HCT116 (cell line): ENCODE results near the gene ZNG1F.
"Not testable (repeated sequence)": the region's sequence is repeated elsewhere in the genome, so short reads cannot be mapped to it uniquely, and the experiment has no call there.

ENCODE experiments used
- CBX3 ChIP-seq: IDR thresholded peaks from 2 replicates; pipeline ENCODE4 v1.6.1; 2012; ENCODE audit warnings: low read depth
- CTCF ChIP-seq, 3 experiments: fragments of 200-600 bp in 1 of 3; sonication (generic) in 1 of 3; IDR thresholded peaks in 2 of 3; conservative IDR thresholded peaks in 1 of 3; 2 replicates each; pipeline ENCODE4 v1.5.1; 2012 to 2017; ENCODE audit warnings: low read depth in 2 of 3, low read length in 2 of 3, antibody characterized with exemption in 1 of 3, borderline replicate concordance in 1 of 3, control low read depth in 1 of 3, mild to moderate bottlenecking in 1 of 3, mixed read lengths in 1 of 3, mixed run types in 1 of 3, moderate library complexity in 1 of 3; ENCODE audit not compliant: insufficient read depth in 1 of 3
- EGR1 ChIP-seq: IDR thresholded peaks from 2 replicates; pipeline ENCODE4 v1.6.1; 2012; ENCODE audit warnings: low read depth
- EZH2 ChIP-seq: fragments of 200-600 bp; sonication (generic); IDR thresholded peaks from 2 replicates; pipeline ENCODE4 v1.6.1; 2017; ENCODE audit warnings: antibody characterized with exemption, mixed run types
- EZH2phosphoT487 ChIP-seq: fragments of 200-600 bp; IDR thresholded peaks from 2 replicates; pipeline ENCODE4 v1.6.1; 2018; ENCODE audit warnings: antibody characterized with exemption, borderline replicate concordance
- MAX ChIP-seq: IDR thresholded peaks from 2 replicates; pipeline ENCODE4 v1.6.1; 2012
- POLR2A ChIP-seq: IDR thresholded peaks from 2 replicates; pipeline ENCODE4 v1.7.0; 2011; ENCODE audit warnings: borderline replicate concordance; ENCODE audit not compliant: insufficient read depth, insufficient read length; ENCODE audit errors: extremely low read depth
- POLR2AphosphoS5 ChIP-seq: IDR thresholded peaks from 2 replicates; pipeline ENCODE4 v1.6.1; 2011; ENCODE audit warnings: mild to moderate bottlenecking, low read depth, low read length, moderate library complexity
- RAD21 ChIP-seq: IDR thresholded peaks from 2 replicates; pipeline ENCODE4 v1.6.1; 2012; ENCODE audit warnings: low read depth, mild to moderate bottlenecking
- REST ChIP-seq: IDR thresholded peaks from 2 replicates; pipeline ENCODE4 v1.6.1; 2012; ENCODE audit warnings: low read depth
- SIN3A ChIP-seq: IDR thresholded peaks from 2 replicates; pipeline ENCODE4 v1.6.1; 2012; ENCODE audit warnings: low read depth
- SP1 ChIP-seq: IDR thresholded peaks from 2 replicates; pipeline ENCODE4 v1.6.1; 2012; ENCODE audit warnings: low read depth
- SRF ChIP-seq: IDR thresholded peaks from 2 replicates; pipeline ENCODE4 v1.6.1; 2012; ENCODE audit warnings: low read depth
- TF ChIP-seq, protein P1 (sequence below): IDR thresholded peaks from 2 replicates; pipeline ENCODE4 v1.6.1; 2011; ENCODE audit warnings: mild to moderate bottlenecking, low read length, moderate library complexity; ENCODE audit not compliant: insufficient replicate concordance; ENCODE audit errors: extremely low read depth

GRCh38 chr9:41095060-41095459, 94.1 kb downstream of the ZNG1F start:
- TF ChIP-seq POLR2AphosphoS5; SIN3A; CTCF (IDR thresholded peaks at IDR 0.05 in 2 of 3, conservative IDR thresholded peaks at IDR 0.05 in 1 of 3; ENCODE audit: borderline replicate concordance in 1 of 3, insufficient read depth in 1 of 3, low read depth in 2 of 3, low read length in 2 of 3); EZH2; REST; SRF; RAD21; EZH2phosphoT487; CBX3; EGR1; MAX; POLR2A; SP1: not testable (repeated sequence)
- TF ChIP-seq, protein P1, sequence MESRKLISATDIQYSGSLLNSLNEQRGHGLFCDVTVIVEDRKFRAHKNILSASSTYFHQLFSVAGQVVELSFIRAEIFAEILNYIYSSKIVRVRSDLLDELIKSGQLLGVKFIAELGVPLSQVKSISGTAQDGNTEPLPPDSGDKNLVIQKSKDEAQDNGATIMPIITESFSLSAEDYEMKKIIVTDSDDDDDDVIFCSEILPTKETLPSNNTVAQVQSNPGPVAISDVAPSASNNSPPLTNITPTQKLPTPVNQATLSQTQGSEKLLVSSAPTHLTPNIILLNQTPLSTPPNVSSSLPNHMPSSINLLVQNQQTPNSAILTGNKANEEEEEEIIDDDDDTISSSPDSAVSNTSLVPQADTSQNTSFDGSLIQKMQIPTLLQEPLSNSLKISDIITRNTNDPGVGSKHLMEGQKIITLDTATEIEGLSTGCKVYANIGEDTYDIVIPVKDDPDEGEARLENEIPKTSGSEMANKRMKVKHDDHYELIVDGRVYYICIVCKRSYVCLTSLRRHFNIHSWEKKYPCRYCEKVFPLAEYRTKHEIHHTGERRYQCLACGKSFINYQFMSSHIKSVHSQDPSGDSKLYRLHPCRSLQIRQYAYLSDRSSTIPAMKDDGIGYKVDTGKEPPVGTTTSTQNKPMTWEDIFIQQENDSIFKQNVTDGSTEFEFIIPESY, result not testable (repeated sequence)
